Measurements from ENCODE around the gene ADISSP.
A peak's percentile ranks its signal among the peaks of the same experiment; 100 is the strongest.

The ADISSP gene

DNA sequence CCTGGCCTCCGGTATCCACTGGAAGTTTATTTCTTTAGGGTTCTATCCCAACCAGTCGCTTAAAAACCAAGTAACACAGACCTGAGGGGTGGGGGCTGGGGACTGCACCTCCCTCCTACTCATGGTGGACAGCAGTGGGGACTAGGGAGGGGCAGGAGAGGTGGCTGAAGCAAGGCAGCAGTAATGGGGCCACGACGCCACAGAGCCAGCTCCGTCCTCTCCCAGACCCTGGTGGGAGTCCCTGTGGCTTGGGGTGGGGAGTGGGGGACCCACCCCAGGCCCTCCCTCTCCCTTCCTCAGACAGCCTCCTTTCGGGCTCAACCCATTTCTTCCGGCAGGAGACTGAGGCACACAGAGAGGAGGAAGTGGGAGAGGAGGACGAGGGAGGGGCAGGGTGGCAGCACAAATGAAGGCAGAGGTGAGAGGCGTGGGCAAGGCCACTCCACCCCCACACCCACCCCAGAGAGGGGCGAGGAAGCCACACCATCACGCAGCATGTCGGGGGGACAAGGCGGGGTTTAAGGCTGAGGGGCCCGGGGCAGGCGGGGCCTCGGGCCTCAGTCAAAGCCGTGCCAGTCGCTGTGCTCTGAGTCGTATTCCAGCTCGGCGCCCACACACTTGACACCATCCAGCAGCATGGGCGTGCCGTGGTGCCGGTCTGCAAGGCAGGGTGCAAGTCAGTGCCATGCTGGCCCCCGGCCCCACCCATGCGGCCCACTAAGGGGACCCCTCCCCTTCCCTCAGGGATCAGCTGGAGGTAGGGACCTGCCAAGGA is 13.9 kb downstream of the ADISSP start:
- no peak for DNase-seq

DNA sequence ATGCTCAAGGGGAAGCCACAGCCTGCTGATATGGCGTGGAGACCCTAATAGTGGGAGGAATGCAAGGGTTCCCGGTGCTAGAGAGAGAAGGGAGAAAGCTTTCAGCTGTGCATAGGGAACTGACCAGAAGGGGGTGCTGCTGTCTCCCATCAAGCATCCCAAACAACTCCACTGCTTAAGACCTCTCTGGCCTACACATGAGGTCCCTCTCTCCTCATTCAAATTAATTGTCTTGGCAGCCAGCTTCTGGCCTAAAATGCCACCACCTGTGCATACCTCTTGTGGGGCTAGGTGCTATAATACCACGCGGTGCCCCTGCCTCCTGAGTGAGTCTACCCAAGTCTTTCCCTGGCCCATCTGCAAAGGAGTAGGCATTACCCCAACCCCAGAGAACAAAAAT is 14.5 kb downstream of the ADISSP start:
- no peak for DNase-seq

DNA sequence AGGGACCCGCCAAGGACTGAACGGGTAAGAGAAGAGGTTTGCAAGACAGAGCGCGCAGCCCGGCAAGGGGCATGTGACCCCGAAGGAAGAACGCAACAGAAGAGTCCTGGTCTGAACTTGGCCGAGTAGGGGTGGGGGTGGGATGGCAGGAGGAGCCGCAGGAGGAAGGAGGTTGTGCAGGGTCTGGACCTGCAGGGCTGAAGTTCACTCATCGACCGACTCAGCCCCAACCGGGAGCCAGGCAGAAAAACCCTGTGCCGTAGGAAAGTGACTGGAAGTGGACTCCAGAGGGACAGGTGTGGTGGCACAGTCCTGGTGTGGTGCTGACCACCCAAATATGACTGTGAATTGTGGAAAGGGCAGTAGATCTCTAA is 15.2 kb downstream of the ADISSP start:
- DNase-seq = no peak

DNA sequence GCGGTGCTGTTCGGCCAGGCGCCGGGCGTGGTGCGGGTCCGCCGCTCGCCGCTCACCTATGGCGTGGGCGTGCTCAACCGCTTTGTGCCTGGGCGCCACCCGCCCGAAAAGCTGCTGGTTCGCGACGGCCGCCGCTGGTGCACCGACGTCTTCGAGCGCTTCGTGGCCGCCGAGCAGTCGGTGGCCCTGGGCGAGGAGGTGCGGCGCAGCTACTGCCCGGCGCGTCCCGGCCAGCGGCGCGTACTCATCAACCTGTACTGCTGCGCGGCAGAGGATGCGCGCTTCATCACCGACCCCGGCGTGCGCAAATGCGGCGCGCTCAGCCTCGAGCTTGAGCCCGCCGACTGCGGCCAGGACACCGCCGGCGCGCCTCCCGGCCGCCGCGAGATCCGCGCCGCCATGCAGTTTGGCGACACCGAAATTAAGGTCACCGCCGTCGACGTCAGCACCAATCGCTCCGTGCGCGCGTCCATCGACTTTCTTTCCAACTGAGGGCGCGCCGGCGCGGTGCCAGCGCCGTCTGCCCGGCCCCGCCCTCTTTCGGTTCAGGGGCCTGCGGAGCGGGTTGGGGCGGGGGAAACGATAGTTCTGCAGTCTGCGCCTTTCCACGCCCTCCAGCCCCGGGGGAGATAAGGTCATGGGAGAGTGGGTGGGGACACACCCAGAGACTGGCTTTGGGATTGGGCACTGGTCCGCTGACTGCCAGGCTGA is 15.7 kb downstream of the ADISSP start:
- no peak for DNase-seq

DNA sequence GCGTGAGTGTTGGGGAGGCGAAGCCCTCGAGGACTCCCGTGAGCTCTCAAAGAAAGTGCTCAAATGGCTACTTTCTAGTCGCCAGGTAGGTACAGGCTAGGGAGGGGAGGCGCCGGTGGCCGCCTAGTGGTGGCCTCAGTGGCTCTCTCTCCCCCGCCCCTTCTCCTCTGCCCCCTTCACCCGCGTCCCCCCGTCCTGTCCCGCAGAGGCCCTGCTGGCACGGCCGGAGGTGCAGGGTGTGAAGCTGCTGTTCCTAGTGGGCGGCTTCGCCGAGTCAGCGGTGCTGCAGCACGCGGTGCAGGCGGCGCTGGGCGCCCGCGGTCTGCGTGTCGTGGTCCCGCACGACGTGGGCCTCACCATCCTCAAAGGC is 16.3 kb downstream of the ADISSP start:
- no peak for DNase-seq

DNA sequence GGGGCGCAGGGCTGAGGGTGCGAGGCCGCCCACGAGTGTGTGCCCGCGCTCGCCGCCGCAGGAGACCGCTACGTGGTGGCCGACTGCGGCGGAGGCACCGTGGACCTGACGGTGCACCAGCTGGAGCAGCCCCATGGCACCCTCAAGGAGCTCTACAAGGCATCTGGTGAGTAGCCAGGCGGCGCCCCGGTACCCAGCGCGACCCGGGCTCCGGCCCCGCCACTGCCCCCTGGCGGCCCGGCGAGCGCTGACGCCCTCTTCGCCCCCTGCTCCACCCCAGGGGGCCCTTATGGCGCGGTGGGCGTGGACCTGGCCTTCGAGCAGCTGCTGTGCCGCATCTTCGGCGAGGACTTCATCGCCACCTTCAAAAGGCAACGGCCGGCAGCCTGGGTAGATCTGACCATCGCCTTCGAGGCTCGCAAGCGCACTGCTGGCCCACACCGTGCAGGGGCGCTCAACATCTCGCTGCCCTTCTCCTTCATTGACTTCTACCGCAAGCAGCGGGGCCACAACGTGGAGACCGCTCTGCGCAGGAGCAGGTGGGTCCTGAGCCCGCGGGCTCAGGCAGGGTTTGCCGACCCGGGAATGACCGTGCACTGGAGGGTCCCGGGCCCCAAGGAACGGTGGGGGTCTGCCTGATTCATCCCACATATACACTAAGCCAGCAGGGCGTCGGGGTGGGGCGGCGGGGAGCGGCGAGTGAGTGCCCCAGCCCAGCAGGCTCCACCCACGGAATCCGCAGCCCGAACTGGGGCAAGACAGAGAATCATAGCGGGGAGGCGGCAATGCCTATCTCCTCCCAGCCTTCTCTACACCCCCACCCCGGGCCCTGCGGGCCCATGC is 17.6 kb downstream of the ADISSP start:
- peak; percentile 61 for DNase-seq

DNA sequence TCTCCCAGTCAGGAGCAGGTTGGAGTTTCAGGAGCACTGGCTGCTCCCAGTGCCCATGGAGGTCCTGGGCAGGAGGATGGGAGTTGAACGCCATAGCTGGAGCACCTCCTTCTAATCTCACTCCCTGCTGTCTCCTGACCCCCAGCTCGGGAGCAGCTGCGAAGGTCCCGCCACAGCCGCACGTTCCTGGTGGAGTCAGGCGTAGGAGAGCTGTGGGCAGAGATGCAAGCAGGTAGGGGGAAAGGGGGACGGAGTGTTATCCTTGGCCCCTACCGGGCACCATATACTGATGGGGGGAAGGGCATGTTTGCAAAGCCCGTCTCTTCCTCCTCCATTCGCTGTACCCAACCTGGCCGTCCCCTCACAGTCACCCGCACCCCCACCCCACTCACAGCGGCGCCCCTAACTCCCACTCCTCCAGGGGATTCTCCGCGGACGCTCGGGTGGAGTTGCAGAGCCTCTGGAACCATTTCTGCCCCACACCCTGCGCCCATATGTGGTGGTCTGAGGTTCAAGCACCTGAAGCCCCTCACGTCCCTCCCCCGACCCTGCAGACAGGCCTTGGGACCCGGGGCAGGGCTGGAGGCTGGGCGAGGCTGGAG is 18.4 kb downstream of the ADISSP start:
- DNase-seq = no peak

DNA sequence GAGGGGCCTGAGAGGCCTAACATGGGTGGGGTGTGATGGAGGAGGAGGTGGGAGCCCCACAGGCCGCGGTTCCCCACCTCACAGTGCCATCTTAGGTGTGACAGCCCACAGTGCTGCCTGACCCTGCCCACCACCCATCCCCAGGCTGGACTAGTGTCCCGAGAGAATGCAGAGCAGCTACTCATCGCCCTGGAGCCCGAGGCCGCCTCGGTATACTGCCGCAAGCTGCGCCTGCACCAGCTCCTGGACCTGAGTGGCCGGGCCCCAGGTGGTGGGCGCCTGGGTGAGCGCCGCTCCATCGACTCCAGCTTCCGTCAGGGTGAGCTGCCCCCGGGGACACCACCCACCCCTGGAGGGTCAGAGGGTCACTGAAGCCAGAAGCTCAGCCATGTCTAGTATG is 19.5 kb downstream of the ADISSP start:
- no peak for DNase-seq

DNA sequence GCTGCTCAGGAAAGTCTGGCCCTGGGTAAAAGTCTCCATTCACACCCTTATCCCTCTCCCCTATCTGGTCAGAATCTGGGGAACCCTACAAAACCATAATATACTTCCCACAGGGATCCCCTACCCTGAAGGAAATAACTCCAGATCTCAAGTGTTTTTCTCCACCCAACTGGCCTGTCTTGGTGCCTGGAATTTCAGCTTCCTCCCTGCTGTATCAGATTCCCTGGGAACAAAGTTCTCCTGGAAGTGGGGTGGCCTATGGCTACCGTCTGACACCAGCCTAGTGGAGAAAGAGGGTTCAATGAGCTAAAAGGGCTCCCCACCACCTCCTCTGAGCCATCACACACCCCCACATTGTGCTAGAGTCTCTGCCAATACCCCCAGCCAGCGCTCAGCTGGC is 20.1 kb downstream of the ADISSP start:
- DNase-seq = no peak

DNA sequence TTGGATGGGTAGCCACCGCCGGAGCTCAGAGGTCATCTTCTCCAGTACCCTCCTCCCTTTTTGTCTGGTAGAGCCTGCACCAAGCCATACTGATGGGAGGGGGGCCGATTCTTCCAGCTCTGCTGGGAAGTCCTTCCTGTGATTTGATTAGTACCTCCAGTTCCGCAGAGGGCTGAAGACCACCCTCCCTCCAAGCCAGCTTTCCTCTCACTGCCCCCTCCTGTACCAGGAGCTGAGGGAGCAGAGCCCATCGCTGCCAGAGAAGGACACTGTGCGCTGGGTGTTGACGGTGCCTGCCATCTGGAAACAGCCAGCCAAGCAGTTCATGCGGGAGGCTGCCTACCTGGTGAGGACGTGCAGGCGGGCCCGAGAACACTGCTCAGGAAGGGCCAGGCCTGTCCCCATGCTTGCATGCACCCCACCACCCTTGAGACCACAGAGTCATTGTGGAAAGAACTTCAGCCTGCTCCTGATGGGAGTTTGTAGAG is 21.8 kb downstream of the ADISSP start:
- no peak for DNase-seq

DNA sequence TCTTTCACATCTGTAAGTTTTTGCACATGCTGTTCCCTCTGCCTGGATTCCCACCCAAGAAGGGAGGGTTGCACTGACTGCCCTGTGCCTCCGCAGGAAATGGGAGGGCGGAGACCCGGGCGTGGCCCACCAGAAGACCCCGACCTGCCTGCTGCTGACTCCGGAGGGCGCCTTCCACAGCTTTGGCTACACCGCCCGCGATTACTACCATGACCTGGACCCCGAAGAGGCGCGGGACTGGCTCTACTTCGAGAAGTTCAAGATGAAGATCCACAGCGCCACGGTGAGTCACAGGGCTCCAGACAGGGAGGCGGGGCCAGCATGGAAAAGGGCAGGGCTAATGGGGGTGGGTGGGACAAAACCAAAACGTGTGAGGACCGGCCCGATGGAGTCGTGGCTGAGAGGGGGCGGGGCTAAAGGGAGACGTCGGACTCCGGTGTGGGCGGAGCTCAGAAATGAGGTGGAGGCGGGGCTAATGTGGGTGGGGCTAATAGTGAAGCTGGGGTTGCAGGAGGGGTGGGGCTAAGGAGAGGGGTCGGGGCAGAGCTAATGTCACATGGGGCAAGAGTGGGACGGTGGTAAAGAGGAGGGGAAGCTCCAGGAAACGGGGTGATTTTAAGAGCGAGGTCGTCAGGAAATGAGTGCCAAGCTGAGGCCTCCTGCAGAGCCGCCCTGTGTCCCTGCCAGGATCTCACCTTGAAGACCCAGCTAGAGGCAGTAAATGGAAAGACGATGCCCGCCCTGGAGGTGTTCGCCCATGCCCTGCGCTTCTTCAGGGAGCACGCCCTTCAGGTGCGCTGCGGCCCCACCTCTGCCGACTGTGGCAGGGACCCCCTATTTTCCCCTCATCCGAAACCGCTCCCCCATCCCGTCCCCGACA is 22.5 kb downstream of the ADISSP start:
- DNase-seq = no peak

DNA sequence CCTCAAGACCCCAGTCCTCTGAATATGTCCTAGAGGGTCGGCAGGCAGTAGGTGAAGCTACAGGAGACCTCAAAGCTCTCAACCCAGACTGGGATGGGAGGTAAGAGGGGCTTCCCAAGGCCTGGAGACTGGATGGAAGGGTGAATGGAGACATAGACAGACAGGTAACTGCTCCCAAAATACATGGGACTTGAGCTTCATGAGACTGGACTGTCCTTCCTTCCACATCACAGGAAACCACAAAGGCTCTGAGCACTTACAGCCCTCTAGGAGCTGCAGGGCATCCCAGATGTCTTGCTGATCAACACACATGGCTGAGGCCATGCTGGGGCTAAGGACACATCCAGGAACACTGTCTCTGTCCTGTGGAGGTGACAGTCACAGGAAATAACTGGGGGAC is 23.5 kb downstream of the ADISSP start:
- DNase-seq = no peak

DNA sequence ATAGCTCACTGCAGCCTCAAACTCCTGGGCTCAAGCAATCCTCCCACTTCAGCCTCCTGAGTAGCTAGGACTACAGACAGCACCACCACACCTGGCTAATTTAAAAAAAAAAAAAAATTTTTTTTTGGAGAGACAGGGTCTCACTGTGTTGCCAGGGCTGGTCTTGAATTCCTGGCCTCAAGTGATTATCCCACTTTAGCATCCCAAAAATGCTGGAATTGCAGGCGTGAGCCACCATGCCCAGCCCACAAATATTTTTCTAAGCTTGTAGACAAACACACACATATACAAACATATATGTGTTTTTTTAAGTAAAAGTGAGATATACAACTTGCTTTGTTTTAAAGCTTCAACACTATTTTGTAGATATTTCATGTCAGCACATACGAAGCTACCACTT is 24.3 kb downstream of the ADISSP start:
- DNase-seq = no peak

DNA sequence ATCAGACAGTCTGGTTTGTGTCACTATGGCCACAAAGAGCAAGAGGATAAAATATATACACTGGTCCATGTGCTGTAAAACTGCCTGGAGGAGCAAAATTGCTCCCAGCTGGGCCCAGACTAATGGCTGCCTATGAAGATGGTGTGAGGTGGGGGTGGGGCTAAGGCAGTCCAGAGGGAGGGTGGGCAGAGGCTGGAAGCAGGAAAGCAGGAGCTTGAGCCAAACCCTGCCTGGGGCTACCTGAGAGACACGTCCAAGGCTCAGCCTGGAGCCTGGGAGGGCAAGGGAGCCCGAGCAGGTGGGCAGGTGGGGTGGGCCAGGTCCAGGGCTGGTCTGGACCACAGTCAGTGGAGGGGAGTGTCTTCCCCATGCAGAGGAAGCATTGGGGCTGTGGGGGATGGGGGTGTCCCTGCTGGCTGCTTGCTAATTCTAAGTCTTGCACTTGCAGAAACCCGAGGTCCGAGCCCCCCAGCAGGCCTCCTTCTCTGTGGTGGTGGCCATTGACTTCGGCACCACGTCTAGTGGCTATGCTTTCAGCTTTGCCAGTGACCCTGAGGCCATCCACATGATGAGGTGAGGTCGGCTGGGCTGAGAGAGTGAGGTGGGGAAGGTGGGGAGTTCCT is 25.6 kb downstream of the ADISSP start:
- DNase-seq = no peak

DNA sequence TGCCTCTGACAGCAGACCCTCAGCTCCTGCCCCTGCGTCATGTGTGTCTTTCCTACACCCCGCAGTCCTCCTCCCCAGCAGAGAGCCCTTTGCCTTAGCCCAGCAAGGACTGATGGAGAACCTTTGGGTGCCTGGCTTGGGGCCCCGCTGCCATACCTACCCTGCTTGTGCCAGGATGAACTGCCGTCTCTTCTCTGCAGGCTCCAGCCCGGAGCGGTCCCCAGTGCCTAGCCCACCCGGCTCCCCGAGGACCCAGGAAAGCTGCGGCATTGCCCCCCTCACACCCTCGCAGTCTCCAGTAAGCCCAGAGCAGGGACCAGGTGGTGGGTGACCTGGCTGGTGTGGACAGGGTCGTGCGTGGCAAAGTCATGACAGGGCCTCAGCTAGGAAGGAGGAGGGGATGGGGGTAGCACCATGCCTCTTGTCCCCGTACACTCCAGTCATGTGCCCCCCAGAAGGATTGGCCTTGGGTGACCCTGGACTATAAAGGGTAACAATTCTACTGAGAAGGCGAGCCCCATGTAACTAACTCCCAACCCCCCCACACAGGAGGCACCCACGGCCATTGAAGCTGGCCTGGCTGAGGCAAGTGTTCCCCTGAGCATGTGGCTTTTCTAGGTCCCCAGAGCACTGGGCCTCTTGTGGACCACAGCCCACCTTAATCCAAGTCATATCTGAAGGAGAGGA is 26.8 kb downstream of the ADISSP start:
- no peak for DNase-seq

DNA sequence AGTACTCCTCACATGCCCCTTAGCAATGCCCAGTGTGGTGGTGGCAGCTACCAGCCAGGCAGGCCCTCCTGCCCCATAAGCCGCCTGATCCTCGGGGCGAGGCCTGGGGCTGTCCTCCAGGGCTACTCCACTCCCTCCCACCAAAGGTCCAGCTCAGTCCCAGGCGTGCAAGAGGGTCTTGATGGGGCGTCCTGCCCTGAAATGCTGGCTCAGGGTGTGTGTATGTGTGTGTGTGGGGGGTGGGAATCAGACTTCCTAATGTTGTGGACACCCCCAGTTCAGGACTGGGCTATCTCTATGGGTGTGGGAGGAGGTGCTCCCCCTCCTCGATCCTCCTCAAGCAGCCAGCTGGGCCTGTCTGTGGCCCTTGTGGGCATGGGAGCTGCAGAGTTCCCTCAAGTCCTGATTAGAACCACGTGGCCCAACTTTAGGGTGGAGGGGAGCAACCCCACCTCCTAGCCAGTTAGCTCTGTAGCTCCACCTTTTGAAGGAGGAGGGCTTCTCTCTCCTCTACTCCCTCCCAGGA is 27.6 kb downstream of the ADISSP start:
- no peak for DNase-seq

DNA sequence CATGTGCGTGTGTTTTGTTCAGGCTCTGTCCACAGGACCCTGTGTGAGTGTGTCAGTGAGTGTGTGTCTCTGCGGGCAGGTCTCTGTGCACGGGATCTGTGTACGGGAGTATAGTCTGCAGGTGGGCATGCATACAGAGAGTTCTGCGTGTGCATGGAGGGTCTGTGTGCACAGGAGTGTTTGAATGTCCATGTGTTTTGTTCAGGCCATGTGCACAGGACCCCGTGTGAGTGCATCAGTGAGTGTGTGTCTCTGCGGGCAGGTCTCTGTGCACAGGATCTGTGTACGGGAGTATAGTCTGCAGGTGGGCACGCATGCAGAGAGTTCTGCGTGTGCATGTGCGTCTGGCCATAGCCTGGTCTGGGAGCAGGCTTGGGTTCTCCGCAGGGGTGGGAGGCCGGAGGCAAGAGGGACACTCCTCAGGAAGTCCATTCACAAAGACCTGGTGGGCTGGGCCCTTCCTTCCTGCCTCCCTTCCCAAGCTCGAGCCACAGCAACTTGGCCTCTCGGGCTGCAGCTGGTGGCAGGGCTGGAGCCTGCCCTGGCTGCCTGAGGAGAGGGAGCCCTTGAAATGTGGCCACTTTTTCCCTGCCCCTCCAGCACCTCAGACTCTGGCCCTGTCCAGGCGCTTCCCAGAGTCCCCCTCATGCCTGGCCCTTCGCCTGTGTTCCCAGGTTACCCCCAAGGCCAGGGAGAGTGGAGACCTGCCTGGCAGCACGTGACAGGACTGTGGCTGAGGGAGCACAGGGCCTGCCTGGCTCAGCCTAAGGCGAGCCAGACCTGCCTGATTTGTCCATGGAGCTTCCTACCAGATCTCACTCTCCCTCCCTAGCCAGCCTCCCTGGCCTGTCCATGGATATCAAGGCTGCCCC is 28.3 kb downstream of the ADISSP start:
- no peak for DNase-seq

DNA sequence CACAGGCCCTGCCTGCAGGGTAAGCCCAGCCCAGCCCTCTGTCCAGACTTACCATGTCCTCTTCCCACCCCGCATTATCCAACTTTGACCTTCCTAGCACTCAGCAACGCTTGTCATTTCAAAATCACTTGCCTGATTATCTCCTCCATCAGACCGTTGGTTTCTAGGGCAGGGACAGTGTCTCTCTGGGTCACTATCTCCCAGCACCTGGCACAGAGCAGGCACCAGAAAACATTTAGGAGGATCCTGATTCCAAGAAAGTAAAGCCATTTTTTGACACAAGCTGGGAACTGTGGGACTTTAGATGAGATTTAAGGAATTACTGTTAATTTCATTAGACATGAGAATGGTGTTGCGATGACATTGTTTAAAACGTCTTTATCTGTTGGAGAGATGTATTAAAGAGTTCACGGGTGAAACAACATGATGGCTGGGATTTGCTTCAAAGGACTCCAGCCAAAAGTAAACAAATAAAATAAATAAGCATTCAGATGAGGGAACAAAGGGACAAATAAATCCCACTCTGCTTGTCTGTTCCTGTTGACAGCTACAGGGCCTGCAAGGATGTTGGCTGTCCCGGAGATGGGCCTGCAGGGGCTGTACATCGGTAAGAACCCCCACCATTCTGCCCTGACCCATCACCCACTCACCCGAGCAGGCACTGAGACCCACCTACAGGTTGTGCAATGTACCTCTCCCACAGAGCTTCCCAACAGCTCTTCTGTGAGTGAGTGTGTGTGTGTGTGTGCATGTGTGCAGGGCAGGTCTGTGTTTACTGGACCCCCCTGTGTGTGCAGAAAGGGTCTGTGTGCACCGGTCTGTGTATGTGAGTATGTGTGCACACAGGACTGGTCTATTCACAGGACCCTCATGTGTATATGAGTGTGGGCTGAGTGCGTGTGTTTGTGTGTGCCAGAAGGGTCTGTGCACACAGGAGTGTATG is 29.2 kb downstream of the ADISSP start:
- DNase-seq = no peak

DNA sequence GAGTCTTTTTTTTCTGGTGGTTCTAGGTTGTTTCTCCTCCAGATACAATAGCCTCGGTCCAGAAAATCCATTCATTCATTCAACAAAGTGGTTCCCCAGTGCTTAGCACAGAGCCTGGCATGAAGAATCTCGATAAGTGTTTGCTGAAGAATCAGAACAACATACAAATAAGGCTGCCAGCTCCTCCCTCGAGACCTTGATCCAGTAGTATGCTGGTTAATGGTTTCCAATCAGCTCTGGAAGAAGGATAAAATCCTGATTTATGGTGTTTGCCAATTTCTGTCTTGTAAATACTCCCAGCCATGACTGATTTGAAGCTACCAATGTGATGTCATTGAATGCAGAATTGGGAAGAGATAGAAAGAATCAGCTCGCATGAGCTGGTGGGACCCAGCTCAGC is 31.8 kb downstream of the ADISSP start:
- no peak for DNase-seq

Measured in NCI-H524 treated with DMSO at 0.1 percent for 48 hours (cell line).